Panc1 (cell line): ENCODE results near the gene KAZN.

ENCODE experiments used
- POLR2AphosphoS5 ChIP-seq: IDR thresholded peaks from 2 replicates; pipeline ENCODE4 v1.6.1; 2012; ENCODE audit warnings: mild to moderate bottlenecking, low read depth, low read length, moderate library complexity
- TF ChIP-seq, protein P1 (sequence below): fragments of 450-650 bp; IDR thresholded peaks from 2 replicates; pipeline ENCODE4 v1.5.1; 2017; ENCODE audit warnings: mild to moderate bottlenecking

DNA sequence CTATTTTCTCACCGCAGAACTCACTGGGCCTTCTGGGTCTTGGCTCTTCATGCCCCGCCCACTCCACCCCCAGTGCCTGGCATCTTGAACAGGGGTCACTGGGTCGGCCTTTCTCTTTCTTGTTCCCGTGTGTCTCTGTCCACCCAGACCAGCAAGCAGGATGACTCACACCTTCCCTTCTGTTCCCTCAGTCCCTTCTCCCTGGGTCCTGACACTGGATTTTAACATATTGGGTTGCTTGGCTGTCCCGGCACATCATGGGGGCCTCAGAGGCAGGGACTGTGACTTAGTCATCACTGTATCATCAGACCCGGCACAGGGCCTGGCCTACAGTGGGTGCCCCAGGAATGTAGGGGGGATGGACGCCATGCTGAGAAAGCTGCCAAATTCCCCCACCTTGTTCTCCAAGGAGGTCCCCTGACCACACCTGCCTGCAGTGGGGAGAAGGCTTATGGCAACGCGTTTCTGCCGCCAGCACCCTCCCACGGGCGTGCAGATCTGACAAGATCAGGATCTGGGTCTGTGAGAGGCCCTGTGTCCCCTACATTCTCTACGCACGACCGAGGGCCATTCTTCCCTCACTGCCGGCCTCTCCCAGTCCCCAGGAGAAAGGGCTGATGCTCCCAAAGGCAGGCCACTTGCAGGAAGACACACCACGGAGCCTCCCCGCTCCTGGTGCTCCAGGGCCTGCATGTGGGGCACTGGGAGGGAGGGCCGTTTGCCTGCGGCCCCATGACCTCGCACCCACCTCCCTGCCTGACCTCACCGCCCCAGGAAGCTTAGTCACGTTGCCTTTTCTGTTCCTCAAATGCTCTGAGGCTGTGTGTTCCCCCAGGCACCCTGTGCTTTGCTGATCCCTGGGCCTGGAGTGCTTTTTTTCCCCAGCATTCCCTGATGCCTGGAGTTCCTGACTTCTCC is 397.9 kb downstream of the KAZN start:
- no peak for TF ChIP-seq POLR2AphosphoS5
- TF ChIP-seq, protein P1, sequence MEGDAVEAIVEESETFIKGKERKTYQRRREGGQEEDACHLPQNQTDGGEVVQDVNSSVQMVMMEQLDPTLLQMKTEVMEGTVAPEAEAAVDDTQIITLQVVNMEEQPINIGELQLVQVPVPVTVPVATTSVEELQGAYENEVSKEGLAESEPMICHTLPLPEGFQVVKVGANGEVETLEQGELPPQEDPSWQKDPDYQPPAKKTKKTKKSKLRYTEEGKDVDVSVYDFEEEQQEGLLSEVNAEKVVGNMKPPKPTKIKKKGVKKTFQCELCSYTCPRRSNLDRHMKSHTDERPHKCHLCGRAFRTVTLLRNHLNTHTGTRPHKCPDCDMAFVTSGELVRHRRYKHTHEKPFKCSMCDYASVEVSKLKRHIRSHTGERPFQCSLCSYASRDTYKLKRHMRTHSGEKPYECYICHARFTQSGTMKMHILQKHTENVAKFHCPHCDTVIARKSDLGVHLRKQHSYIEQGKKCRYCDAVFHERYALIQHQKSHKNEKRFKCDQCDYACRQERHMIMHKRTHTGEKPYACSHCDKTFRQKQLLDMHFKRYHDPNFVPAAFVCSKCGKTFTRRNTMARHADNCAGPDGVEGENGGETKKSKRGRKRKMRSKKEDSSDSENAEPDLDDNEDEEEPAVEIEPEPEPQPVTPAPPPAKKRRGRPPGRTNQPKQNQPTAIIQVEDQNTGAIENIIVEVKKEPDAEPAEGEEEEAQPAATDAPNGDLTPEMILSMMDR, result no peak
